Panc1 (cell line): ENCODE results near the gene BAMBI.

Source experiments
- CTCF ChIP-seq: fragments of 450-650 bp; IDR thresholded peaks from 2 replicates; pipeline ENCODE4 v1.5.1; 2017; ENCODE audit warnings: mild to moderate bottlenecking
- POLR2AphosphoS5 ChIP-seq: IDR thresholded peaks from 2 replicates; pipeline ENCODE4 v1.6.1; 2012; ENCODE audit warnings: mild to moderate bottlenecking, low read depth, low read length, moderate library complexity
- TCF7L2 ChIP-seq: IDR thresholded peaks from 2 replicates; pipeline ENCODE4 v1.6.1; 2011; ENCODE audit warnings: mild to moderate bottlenecking, low read depth, low read length, inconsistent platforms

DNA sequence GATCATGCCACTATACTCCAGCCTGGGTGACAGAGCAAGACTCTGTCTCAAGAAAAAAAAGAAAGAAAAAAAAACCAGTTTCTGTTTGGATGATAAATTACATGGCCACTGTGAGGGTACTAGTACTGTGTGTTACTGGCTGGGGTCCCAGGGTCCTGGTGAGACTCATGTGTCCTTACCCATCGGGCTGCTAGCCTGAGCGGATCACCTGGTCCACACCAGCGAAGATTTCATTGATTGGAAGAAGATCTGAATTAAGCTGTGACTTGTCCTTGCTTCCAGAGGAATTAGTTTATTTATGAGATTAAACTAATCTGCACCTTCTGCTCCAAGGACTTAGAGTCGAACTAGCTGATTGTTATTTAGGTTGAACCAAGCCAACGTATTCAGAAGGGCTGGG lies 40.0 kb upstream of the BAMBI start:
- TF ChIP-seq CTCF (no peak), POLR2AphosphoS5 (no peak), TCF7L2 (no peak)
